Measurements from ENCODE around the gene PAK6.

The PAK6 gene

DNA sequence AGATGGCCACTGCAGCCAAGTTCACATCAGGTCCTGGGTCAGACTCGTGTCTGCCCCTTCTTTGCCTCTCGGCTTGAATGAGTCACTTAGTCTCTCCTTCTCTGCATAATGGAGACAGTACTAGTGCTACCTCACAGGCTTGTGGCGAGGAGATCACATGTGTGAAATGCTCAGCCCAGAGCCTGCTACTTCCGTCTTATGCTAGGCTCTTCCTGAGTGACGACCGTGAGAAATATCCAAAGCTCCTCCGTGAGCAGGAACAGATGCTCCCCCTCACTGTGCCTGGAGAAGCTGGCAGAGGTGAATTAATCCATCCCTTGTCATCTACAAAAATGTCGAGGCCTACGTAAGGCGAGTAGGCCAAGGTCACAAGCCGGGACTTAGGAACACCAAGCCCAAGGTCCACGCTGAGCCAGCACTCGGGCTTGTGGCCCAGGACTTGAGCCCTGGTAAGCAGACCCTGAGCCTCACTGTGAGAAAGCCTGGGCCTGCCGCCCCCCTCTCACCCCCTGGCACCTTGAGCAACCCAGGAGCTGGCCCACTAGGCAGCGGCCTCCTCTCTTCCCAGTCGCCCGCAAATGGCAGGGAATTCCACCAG lies 17.9 kb downstream of the PAK6 start:
- DNase-seq, result no peak

DNA sequence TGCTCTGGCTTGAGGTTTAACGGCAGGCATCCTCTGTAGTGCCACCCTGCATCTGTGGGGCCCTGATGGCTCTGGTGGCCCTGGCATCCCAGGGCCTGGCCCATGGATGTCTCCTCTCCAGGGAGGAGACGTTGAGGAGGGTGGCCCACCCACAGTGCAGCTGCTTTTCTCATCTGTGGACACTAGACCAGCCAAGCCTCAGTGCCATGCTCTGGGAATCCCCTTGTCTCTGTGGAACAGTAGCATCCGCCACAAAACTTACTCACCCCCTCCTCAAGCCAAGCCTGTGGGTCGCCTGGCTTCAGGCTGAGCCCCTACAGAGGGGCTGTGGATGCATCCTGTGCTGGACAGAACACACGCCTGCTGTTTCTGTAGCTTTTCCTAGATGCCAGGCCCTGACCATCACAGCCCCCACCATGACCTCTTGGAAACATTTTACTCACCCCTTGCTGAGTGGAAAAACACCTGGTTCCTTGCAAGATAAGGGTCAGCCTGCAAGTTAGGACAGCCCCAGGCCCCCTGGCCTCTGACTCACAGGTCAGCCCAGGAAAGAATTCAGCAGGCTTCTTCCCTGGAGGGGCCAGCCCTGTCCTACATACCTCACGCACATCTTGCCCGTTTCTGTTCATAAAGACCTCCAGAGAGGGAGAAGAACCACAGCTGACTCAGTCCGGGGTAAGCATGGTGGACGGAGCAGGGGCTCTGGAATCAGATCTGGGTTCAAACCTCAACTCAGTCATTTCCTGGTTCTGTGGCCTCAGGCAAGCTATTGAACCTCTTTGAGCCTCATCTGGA lies 19.0 kb downstream of the PAK6 start:
- DNase-seq, result no peak

DNA sequence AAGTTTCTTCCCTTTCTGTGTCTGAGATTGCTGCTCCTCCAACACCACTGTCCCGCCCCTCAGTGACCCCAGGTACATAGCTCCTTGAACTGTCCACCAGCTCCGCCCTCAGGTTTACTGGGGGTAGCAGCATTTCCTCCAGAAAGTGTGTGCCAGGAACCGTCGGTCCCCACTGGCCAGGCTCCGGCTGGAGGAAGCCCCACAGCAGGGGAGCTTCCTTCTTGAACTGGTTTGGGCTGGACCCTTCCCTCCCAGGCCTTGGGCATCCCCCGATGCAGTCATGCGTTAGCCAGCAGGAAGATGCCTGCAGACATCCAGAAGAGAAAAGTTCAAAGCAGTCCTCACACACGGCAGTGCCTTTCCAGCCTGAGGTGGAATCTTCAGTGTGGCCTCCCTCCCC lies 19.7 kb downstream of the PAK6 start:
- DNase-seq, result no peak

DNA sequence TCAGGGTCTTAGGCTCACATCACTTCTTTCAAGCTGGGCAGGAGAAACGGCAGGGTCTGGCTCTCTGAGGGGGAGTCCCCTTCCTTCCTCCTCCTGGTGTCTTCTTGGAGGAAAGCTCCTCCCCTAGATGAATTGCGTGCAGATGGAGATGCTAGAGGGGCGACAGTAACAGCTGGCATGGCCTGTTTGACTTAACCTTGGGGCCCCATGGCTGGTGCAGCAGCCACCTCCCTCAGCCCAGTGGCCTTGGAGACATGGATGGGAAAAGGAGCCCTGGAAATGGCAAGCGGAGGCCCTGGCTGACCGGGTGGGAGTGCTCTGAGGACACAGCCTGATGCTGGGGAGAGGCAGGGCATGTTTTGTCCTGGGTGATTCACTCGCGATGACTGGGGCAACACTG lies 20.2 kb downstream of the PAK6 start:
- DNase-seq, result no peak

DNA sequence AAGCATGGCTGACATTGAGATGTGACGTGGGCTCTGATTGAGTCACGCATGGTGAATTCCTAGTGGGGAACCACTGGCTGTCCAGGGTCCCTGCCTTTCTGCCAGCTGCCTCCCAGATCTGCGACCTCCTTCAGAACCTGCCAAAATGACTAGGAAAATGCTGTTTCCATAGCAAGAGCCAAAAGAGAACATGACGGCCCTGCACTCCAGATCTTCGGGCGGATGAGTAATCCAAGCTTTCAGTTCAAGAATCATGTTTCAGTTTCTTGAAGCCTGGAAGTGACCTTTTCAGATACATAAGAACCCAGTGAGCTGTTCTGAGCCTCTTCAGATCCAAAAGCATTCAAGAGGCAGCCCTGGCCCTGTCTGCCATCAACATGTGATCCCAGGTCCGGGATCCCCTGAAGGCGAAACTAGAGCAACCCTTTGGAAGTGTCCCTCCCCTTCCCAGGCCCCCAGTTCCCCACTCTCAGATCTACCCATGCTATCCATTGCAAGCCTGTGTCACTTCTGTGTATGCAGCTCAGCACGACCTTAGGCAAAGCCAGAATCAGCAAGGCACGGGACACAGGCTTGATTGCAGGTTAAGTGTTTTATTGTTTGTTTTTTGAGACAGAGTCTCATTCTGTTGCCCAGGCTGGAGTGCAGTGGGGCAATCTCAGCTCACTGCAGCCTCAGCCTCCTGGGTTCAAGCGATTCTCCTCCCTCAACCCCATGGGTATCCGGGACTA lies 24.3 kb downstream of the PAK6 start:
- DNase-seq, result no peak

DNA sequence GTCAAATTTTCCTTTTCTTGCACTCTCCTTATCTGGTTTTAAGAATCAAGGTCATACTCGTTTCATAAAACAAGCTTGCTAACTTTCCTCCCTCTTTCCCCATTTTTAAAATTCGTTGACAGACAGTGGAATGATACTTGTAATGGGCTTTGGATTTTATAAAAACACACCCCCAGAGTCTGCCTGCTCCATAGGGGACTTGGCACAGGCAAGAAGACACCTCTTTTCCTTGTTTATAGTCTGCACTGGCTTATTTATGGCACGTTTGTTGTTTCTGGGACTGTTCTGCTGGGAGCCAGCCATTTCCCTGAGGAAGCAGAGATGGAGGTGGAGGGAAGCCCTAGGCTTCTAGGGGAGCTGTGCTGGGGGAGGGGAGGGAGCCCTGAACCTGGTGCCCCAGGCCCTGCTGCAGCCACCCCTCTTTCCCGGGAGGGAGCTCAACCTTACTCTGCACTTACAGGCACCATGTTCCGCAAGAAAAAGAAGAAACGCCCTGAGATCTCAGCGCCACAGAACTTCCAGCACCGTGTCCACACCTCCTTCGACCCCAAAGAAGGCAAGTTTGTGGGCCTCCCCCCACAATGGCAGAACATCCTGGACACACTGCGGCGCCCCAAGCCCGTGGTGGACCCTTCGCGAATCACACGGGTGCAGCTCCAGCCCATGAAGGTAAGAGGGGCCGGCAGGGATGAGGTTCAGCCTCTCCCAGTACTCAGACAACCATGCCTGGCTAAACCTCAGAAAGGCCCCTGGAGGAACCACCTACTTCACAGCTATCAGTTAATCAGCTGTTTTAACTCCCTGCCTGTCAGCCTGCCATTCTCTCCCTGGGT lies 25.7 kb downstream of the PAK6 start:
- no peak for DNase-seq

DNA sequence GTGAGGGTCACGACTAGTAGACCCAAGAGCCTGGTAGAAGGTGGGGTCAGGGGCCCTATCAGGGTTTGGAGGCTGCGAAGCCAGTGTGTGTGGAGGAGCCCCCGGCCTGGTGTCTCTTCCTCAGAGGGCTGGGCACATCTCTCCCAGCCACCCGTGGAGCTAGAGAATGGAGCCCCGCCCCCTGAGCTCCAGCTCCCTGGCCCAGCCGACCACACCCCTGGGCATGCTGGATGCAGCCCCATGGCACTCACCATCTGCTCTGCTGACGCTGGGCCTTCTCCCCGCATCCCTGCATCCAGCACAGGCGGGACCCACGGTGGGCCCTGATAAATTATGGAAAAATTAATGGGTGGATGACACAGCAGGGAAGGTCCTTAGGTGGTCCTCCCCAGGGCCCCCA lies 26.5 kb downstream of the PAK6 start:
- DNase-seq, result no peak

GRCh38 chr15:40265875-40266274 lies 27.0 kb downstream of the PAK6 start:
- no peak for DNase-seq

DNA sequence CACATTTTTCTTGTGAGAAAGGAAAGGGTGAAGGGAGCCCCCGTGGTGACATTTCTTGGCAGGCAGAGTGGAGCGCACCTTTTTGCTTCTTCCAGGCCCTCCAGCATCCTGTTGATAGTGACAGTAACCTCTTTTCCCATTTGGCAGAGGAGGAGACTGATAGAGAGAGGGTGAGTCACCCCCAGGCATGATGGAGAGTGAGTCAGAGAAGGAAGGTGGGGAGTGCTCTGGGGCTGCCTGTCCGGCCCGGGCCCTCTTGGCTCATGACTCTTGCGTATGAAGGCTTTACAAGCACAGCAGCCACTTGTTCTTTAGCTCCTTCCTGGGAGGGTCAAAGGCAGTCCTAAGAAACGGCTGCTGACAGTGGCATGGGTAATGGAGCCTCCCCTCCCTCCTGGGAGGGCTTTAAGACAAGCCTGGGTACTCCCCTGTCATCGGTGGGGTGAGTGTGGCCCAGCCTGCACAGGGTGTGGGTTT lies 28.0 kb downstream of the PAK6 start:
- DNase-seq, result peak; percentile 83

DNA sequence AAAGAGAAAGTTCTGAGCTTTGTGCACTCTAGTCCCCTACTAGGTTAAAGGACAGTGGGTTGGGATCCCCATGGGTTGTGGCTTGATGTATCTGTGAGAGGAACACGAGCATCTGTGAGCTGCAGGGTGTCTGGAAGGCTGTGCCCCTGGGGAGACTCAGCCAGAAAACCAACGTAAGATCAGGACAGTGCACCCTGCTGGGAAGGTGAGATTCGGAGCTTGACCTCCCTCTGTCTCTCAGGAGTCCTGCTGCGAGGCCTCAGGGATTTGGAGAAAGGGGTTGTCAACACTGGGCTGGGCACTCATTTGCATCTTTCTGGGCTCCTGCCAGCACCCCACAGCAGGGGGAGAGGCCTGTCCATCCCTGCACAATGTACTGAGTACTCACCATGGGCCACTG lies 28.8 kb downstream of the PAK6 start:
- no peak for DNase-seq

- no peak for DNase-seq
Observed at GRCh38 chr15:40269604-40270003, 30.7 kb downstream of the PAK6 start.

GRCh38 chr15:40270246-40270995 lies 31.6 kb downstream of the PAK6 start:
- no peak for DNase-seq

- no peak for DNase-seq
Observed at GRCh38 chr15:40271685-40272484, 33.0 kb downstream of the PAK6 start.

GRCh38 chr15:40272485-40273056 lies 33.7 kb downstream of the PAK6 start:
- DNase-seq, result no peak

- no peak for DNase-seq
Observed at GRCh38 chr15:40273428-40273827, 34.6 kb downstream of the PAK6 start.

GRCh38 chr15:40274350-40275274 lies 35.7 kb downstream of the PAK6 start:
- no peak for DNase-seq

GRCh38 chr15:40275523-40275922 lies 36.7 kb downstream of the PAK6 start:
- no peak for DNase-seq

- no peak for DNase-seq
Observed at GRCh38 chr15:40275954-40276353, 37.1 kb downstream of the PAK6 start.

- DNase-seq, result no peak
Observed at GRCh38 chr15:40276927-40277326, 38.1 kb downstream of the PAK6 start.

DNA sequence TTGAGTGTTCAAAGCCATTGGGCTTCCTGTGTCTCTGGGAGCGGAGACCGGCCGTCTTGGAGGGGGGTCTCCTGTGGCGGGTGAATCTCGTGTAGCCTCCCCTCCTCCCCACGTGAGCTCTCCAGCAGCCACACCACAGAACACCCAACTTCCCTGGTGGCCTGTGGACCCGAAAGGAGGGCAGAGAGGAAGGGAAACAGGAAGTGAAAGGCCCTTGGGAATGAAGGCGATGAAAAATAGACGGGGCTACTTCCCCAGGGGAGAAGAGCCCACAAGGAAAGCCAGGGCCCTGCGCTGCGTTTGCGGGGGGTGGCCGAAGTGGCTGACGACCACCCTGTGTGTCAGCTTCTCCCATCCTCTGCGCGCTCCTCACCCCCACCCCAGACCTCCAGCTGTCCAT lies 38.6 kb downstream of the PAK6 start:
- no peak for DNase-seq

All from 8988T (cell line).